GM21526 (cell line): Measurements from ENCODE around the gene HES4.
"Not testable (repeated sequence)": the region's sequence is repeated elsewhere in the genome, so short reads cannot be mapped to it uniquely, and the experiment has no call there.

Source experiments
- ATAC-seq: cut with Tn5 transposase; IDR thresholded peaks from one replicate; pipeline ENCODE4 v1.9.1; 2021; ENCODE audit warnings: moderate library complexity; ENCODE audit not compliant: unreplicated experiment, low FRiP score

Gene HES4

GRCh38 chr1:1033731-1034438, 34.0 kb upstream of the HES4 start:
- no peak for ATAC-seq

GRCh38 chr1:1033009-1033587, 33.2 kb upstream of the HES4 start:
- ATAC-seq = peak; percentile 73

GRCh38 chr1:1032424-1032823, 32.5 kb upstream of the HES4 start:
- no peak for ATAC-seq

- no peak for ATAC-seq
These were observed 31.9 kb upstream of the HES4 start for GRCh38 chr1:1031659-1032235.

GRCh38 chr1:1030867-1031658, 31.2 kb upstream of the HES4 start:
- ATAC-seq = not testable (repeated sequence)

GRCh38 chr1:1027791-1028190, 27.9 kb upstream of the HES4 start:
- ATAC-seq = no peak

GRCh38 chr1:1026599-1027413, 26.9 kb upstream of the HES4 start:
- no peak for ATAC-seq

- no peak for ATAC-seq
These were observed 25.8 kb upstream of the HES4 start for GRCh38 chr1:1025730-1026129.

- ATAC-seq = no peak
These were observed 25.1 kb upstream of the HES4 start for GRCh38 chr1:1024771-1025699.

GRCh38 chr1:1024149-1024770, 24.4 kb upstream of the HES4 start:
- no peak for ATAC-seq

GRCh38 chr1:1023700-1024099, 23.8 kb upstream of the HES4 start:
- ATAC-seq = no peak

- no peak for ATAC-seq
These were observed 22.6 kb upstream of the HES4 start for GRCh38 chr1:1022302-1023009.

- no peak for ATAC-seq
These were observed 22.0 kb upstream of the HES4 start for GRCh38 chr1:1021920-1022259.

- ATAC-seq = no peak
These were observed 21.4 kb upstream of the HES4 start for GRCh38 chr1:1021010-1021919.

GRCh38 chr1:1020415-1021009, 20.6 kb upstream of the HES4 start:
- ATAC-seq = peak; percentile 6

- peak; percentile 17 for ATAC-seq
These were observed 20.1 kb upstream of the HES4 start, which contains the start of gene AGRN for GRCh38 chr1:1020000-1020404. TSS of gene AGRN (plus strand) at chr1:1020120. CDS start at chr1:1020173, 53 bp downstream.
